Activated CD4-positive, alpha-beta T cell treated with anti-CD3 and anti-CD28 coated beads, Interleukin-2, amount 50 U/mL, for 24 hours (primary cell): Measurements from ENCODE around the gene SHB.
"Not testable (repeated sequence)": the region's sequence is repeated elsewhere in the genome, so short reads cannot be mapped to it uniquely, and the experiment has no call there.

ENCODE experiments used
- DNase-seq, 2 donors: peaks; one replicate each; pipeline ENCODE4 v3.0.0-alpha.2; 2020; ENCODE audit warnings: low read depth in 1 of 2, low spot score in 1 of 2

The SHB gene

DNA sequence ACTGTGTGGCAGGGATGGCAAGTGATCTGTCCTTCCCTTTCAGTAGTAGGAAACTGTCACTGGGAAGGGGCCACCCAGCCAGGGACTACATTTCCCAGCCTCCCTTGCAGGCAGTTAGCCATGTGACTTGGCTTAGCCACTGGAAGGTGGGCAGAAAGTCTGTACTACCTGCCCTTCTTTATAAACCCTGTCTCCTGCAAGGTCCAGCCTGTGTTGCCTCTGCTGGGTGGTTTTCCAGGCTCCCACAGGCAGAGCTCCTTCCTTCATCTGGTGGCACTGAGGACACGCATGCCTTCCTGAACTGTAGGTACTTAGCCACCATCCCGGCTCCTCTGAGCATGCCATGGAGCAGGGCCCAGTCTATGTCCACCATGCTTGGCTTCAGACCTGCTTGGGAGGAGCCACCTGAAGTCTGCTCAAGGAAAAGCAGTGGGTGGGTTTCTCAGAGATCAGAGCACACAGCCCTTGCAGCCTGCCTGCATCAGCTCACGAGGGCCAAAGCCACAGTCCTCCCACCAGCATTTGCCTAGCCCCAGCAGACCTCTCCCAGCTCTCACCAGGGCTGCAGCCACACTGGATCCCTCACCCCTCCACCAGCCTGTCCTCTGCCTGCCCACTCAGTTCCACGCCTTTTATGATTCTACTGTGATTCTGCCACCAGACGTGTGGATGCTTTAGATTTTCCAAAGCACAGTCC lies 148.4 kb downstream of the SHB start:
- DNase-seq, result no peak

DNA sequence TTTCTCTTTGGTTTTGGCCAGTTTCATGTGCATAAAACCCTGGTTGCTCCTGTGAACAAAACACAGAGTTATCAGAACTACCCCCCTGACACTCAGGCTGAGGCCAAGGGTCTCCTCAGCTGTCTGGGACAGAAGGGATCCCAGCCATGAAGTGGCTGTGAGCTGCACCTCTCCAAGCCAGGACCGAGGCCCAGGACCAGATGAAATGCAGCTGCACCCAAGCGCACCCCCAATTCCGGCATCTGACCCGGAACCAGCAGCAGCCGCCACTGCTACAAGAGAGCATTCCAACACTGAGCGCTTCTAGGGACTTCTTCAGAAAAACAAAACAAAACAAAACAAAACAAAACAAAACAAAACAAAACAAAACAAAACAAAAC lies 149.1 kb downstream of the SHB start:
- no peak for DNase-seq

DNA sequence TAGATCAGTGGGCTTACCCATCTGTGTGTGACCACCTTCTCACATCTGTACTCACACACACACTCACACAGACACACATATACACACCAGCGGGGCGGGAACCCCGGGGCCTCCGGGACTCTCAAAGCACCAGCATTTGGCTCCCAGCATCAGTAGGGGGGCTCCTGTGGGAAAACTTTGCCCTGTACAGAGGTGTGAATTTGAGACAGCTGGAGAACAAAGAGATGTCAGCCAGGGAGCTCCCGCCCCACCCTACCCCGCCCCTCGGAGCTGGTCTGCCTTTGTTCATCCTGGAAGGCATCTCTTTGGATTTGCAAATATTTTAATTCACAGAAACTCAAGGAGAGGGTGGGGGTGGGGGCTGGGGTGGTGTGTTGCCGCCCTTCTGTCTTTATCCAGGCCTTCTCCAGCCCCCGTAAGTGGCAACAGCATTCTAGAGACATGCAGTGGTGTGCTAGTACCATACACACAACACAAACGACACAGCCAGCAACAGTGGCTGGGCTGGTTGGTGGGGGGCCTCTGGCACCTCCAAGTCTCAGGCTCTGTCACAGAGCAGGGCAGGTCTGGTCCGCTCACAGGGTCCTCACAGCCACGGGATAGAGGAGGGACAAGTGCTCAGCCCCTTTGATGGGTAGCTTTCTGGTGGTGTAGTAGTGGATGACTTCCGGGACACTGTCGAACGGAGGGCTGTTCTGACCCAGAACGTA lies 149.6 kb downstream of the SHB start:
- no peak for DNase-seq

DNA sequence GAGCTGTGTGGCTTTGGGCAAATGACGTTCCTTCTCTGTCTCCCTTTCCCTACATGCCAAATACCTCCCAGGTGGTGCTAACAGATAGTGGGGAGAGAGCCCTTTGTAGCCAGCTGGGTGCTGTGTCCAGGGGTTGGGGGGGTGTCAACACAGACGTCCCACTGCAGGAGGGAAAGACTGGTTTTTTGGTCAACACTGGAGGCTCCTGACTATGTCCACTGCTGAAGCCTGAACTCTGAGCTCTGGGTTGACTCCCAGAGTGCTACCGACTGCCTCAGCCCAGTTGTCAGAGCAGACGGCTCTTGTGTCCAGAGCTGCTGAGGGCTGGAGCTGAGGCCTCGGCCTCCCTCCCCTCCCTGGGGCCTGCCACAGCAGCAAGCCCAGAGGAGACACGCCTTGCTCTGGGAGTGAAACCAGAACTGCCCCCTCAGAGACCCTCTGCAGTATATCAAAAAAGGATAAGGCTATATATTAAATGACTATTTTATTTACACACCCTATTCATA lies 150.3 kb downstream of the SHB start:
- no peak for DNase-seq

DNA sequence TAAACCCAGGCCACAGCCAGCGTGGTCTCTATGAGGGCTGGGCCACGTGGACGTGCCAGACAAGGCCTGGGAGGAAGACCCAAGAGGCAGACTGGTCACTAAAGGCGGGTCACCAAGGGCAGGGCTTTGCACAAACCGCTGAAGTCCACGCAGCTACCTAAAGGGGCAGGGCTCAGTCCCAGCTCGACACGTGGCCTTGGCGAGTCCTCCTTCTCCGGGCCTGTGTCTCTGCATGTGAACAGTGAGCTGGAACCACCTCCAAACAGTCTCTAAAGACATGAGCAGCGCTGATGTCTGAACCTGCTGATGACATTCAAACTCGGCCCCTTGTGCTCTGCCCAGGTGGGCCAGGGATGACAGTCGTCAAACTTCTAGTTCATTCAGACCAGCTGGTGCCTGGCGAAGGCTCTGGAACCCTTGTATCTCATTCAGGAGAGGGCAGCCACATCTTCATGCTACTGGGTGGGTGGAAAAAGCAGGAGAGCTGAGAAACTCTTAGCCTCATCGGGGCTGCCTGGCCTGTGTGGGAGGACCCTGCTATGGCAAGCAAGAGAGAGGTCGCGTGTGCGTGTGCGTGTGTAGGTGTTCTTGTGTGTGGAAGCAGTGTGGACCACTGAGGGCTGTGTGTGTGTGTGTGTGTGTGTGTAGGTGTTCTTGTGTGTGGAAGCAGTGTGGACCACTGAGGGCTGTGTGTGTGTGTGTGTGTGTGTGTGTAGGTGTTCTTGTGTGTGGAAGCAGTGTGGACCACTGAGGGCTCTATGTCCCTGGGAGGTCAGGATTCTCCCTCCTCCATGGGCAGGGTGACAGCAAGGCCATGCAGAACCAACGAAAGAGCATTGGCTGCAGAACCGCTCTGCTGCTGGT lies 151.0 kb downstream of the SHB start:
- DNase-seq, result no peak

DNA sequence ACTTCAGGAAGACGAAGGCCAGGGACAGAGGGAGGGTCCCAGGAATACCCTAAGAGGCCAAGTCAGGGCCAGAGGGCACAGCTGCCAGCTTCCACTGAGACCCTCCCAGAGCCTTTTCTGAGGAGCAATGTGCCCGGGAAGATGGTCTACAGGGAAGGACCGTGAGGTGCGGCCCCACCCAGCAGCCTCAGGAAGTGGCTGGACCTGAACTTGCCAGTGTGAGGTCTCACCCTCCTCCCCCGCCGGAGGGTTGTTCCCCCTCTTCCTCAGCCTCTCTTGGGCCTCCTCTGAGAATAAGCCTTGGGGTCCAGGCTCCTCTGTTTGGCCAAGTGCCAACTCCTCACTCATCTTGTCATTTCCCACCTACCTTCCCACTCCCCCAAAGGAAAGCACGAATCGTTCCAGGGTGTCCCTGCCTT lies 151.7 kb downstream of the SHB start:
- DNase-seq, result no peak

GRCh38 chr9:37916471-37917312 lies 152.3 kb downstream of the SHB start:
- no peak for DNase-seq

- DNase-seq, result no peak
Observed at GRCh38 chr9:37915911-37916470, 153.0 kb downstream of the SHB start.

- no peak for DNase-seq
Observed at GRCh38 chr9:37914701-37915358, 154.2 kb downstream of the SHB start.

- DNase-seq, result no peak
Observed at GRCh38 chr9:37914154-37914551, 154.9 kb downstream of the SHB start.

GRCh38 chr9:37913480-37914153 lies 155.4 kb downstream of the SHB start:
- DNase-seq, result peak; percentile 70 to 71

- DNase-seq, result no peak
Observed at GRCh38 chr9:37911271-37911681, 157.8 kb downstream of the SHB start.

DNA sequence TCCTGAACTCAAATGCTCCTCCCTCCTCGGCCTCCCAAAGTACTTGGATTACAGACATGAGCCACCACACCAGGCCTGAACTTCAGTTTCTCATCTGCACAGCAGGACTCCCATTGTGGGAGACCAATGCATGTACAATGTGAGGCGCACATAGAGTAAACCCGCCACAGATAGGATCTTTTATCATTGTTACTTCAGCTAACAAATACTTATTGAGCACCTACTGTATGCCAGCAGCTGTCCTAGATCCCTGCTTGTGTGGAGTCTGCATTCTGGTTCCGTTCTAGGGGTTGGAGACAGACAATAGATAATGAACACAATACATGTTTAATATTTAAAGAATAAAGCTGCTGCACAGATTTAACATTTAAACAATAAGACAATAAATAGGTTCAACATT lies 158.8 kb downstream of the SHB start:
- DNase-seq, result no peak

GRCh38 chr9:37909836-37910235 lies 159.2 kb downstream of the SHB start:
- DNase-seq, result not testable (repeated sequence)

DNA sequence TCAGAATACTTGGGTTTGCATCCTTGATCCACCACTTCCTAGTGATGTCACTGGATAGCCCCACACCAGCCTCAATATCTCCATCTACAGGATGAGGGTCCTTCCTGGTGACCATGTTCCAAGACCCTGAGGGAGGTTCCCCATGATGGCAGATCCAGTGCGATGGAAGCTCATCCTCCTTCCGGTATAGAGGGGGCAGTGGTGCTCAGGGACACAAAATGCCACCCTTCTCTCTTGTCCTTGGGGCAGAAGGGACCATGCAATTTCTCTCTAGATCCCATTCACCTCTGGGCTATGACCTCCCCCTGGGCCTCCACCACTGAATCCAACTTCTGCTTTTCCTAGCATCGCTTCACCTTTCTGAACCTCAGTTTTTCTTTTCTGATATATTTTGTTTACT lies 159.7 kb downstream of the SHB start:
- DNase-seq, result no peak

DNA sequence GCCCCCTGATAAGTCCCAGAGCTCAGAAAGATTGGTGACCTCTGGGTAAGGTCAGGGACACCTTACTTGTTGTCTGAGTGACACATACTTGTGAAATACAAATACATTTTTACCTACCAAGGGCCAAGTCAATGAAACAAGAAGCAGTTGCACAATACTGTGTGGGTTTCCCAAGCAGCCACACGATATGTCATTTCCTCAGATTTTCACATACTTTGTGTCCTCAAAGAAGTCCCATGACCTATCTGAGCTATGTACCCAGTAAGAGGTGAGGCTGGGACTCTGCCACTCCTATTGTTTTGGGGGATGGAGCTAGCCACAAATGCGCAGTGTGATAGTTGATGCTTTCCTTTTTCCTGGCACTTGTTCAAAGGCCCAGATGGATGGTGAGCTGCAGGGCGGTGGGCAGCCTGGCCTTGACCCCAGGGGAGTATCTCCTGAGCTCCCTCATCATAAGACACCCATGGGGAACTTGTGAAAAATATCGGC lies 160.3 kb downstream of the SHB start:
- DNase-seq, result no peak

DNA sequence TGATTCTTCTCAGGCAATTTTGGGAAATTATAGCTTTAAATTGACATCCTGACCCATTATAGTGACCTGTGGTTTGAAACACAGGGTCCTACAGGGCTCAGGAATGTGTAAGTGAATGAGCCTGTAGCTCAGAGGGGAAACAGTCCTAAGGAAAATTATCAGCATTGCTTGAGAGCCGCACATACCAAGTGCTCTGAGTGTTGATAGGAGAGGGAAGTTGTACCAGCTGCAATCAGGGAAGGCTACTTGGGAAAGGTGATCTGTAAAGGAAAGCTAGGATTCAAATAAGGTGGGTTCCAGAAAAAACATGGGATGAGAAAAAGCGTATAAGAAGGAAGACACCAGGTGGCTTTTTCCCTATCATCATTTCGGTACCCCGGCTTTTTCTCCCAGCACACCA lies 160.7 kb downstream of the SHB start:
- no peak for DNase-seq

DNA sequence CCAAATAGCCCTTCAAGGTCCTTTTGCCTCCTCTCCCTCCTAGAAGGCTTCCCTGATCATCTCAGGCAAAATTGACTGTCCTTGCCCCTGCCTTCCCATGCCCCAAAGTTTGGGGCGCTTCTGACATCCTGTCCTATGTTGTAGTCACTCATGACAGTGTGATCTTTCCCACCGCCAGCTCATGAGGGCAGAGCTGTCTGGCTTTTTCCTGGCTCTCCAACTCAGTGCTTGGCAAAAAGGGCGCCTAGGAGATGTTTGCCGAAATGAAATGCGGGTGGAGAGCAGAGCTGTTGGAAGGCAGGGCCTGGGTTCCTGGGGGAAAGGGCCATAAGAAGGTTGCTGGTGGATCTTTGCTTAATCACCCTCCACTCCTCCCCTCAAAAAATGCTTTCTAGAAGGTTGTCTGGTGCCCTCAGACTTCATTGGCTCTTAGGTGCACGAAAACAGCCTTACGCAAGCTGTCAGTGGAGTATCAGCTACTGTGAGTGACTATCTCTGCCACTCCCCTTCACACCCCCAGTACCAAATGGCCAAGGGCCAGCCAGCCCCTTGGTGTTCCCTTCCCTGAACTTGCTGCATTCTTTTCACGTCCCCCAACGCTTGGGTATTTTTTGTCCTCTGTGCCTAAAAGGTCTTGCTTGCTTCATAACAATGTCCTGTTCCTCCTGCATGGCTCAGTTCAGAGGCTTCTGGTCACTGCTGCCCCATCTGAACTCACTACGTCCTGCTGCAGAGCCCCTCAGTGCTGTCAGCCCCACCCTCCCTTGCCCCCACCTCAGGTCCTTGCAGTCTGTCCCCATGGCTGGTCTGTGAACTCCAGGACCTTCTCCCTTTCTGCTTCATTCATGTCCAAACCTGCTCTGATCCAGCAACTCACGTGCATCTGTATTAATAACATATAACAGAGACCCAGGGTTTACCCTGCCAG lies 162.5 kb downstream of the SHB start:
- no peak for DNase-seq
